NCI-H2196 treated with DMSO at 0.1 percent for 48 hours (cell line): ENCODE results near the gene ATP5IF1.

Source experiments
- DNase-seq: peaks from one replicate; lab custom pipeline; 2025; ENCODE audit not compliant: unreplicated experiment; lab: John Stamatoyannopoulos, UW

The ATP5IF1 gene

DNA sequence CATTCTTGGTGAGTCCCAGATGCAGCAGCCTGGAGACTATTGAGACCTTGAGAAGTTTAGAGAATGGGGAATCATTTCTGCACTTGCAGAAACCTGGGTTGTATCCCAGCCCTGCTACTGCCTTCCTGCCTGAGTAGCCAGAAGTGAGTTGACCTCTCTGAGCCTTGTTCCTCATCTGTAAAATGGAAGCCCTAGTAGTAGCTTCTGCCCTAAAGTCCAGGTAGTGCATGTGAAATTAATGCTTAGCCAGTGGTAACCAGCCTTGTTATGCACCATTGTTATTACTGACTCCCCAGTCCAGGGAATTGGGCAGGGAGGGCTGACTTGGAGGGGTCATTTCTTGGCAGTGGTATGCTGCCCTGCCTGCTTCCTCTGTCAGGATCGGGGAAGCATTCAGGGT lies 29.0 kb downstream of the ATP5IF1 start:
- DNase-seq: no peak

DNA sequence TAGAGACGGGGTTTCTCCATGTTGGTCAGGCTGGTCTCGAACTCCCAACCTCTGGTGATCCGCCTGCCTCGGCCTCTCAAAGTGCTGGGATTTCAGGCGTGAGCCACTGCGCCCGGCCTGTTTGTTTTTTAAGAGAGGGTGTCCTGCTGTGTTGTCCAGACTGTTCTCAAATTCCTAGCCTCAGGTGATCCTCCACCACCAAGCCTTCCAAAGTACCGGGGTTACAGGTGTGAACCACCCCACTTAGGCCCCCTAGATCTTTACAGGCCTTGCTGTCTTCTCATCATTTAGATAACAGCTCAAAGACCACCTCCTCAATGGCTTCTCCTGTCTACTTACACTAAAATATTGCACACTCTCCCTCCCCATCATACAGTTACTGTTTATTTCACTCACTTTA lies 29.7 kb downstream of the ATP5IF1 start:
- DNase-seq: no peak

DNA sequence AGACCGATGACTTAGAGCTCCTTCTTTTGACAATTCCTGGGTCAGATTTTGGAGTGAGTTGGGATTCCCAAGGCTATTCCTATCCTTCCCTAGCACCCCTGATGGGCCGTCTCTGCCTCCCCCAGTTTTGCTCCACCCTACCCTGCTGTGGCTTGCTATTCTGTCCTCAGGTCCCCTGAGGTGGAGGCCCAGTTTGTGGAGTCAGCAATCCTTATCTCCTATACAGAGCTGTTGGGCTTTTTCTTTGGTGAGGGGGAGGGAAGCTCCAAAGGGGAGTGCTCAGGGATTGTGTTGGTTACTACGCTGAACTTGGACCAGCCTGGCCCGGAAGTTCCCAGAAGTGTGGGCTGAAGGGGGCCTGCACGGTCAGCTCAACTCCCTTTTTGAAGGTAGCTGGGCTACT lies 31.0 kb downstream of the ATP5IF1 start:
- no peak for DNase-seq

DNA sequence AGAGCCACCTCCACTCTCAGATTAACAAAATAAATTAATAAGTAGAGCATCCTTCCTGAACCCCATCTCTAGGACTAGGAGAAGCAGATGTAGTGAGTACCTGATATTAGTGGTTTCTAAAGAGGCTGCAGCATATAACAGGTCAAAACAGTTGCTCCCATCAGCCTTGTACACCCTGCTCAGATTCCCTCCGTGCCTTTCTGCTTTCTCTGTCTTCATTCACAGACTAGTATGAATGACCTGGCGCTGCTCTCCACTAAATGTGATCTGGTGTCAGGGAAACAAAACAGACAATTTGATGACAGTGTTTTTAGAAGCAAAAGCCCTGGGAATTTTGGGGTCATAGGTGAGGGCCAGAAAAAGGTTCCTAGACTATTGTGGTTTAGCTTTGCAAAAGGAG lies 31.7 kb downstream of the ATP5IF1 start:
- DNase-seq: no peak

DNA sequence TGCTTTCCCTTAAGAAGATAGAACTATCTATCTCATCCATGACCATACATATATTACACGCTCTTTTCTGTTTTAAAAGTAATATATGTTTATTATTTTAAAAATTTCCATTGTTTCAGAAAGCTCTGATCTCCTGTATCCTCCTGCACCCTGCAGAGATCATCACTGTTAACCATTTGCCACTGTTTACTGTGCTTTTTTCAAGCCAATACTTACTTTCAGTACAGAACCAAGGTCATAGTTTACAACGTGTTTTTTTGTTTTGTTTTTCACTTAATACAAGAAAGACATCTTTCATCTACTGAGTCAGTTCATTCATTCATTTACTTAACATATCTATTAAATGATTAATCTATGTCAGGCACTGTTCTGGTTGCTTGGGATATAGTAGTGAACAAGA lies 33.6 kb downstream of the ATP5IF1 start:
- DNase-seq: no peak

DNA sequence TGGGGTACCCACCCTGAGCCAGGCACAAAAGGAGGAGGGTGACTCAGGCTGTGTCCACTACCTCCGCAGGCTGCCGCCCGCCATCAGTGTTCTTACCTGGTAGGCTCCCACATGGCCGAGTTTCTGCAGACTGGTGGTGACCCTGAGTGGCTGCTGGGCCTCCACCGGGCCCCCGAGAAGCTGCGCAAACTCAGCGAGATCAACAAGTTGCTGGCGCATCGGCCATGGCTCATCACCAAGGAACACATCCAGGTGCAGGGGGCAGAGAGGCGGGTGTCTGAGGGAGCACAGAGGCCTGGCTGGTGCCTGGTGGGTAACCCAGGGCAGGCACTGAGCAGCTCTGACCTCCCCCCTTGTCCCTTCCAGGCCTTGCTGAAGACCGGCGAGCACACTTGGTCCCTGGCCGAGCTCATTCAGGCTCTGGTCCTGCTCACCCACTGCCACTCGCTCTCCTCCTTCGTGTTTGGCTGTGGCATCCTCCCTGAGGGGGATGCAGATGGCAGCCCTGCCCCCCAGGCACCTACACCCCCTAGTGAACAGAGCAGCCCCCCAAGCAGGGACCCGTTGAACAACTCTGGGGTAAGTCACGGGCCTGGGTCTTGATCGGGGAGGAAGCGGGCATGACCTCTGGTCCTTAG lies 36.4 kb downstream of the ATP5IF1 start:
- no peak for DNase-seq

DNA sequence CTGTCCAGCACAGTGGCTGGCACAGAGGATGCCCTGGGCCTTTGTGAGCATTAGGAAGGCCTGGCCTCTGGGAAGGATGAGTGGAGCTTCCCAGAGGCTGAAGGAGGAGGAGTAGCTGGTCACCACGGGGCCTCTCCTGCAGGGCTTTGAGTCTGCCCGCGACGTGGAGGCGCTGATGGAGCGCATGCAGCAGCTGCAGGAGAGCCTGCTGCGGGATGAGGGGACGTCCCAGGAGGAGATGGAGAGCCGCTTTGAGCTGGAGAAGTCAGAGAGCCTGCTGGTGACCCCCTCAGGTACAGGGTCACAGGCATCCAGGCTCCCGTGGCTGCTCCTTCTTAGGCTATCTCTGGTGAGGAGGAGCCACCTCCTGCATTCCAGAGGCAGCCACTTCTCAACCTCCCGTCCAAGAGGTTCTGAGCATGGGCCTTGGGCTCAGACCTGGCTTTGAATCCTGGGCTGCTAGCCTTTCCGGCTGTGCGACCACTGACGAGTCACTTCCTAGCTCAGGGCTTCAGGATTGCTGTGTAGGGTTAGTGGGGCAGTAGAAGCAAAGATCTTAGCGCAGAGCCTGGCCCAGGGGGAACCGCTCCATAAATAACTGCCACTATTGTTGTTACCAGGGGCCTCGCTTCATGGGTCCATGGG lies 37.4 kb downstream of the ATP5IF1 start:
- DNase-seq: no peak

DNA sequence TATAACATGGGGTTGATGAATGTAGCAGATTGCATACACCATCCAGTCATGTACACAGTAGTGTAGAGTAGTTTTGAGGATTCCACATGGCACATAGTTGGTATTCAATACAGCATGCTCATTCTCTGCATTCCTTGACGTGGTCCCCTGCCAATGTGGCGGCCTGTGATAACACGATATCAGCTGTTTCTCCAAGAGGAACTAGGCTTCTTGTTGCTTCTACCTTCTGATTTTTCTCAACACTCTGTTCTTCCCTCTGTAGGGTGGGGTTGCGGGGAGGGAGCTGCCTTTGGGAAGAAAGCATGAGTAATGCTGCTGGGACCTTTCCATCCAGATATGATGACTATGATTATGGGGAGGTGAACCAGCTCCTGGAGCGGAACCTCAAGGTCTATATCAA lies 42.8 kb downstream of the ATP5IF1 start:
- no peak for DNase-seq

DNA sequence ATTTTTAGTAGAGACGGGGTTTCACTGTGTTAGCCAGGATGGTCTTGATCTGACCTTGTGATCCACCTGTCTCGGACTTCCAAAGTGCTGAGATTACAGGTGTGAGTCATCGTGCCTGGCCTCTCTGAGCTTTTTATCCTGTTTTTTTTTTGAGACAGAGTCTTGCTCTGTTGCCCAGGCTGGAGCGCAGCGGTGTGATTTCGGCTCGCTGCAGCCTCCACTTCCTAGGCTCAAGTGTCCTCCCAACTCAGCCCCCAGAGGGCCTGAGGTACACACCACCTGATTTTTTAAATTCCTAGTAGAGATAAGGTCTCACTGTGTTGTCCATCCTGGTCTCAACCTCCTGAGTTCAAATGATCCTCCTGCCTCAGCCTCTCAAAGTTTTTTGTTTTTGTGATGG lies 43.8 kb downstream of the ATP5IF1 start:
- no peak for DNase-seq

DNA sequence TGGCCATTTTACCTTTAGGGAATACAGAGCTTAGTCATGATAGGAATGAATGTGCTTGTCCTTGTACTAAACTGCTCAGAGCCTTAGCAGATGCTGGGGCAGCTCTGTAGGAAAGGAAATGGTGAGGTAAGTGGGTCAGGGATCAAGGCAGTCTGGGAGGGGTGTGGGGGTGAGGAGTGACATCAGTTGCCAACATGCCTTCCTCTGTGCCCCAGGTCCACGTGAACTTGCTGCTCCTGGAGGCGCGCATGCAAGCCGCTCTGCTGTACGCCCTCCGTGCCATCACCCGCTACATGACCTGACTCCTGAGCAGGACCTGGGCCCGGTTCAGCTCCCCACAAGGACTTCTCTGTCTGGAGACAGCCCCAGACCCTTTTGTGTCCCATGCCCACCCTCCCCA lies 44.6 kb downstream of the ATP5IF1 start:
- no peak for DNase-seq

DNA sequence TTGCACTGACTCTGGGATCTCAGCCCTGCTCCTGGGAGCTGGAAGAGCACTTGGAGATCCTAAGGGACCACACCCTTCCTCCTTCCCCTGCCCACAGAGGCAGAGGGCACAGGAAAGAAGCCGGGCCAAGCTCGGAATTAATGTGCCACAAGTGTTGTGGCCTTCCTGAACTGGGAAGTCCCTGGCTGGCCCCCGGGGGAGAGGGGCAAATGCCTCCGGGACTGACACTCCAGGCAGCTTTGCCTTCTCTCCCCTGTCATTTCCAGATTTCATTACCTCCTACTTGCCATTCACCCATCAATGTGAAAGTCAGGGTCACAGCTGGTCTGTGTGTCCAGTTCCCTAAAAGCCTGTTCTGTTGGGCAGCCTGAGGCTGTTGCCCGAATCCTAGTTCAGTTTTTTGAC lies 45.1 kb downstream of the ATP5IF1 start:
- DNase-seq: no peak

DNA sequence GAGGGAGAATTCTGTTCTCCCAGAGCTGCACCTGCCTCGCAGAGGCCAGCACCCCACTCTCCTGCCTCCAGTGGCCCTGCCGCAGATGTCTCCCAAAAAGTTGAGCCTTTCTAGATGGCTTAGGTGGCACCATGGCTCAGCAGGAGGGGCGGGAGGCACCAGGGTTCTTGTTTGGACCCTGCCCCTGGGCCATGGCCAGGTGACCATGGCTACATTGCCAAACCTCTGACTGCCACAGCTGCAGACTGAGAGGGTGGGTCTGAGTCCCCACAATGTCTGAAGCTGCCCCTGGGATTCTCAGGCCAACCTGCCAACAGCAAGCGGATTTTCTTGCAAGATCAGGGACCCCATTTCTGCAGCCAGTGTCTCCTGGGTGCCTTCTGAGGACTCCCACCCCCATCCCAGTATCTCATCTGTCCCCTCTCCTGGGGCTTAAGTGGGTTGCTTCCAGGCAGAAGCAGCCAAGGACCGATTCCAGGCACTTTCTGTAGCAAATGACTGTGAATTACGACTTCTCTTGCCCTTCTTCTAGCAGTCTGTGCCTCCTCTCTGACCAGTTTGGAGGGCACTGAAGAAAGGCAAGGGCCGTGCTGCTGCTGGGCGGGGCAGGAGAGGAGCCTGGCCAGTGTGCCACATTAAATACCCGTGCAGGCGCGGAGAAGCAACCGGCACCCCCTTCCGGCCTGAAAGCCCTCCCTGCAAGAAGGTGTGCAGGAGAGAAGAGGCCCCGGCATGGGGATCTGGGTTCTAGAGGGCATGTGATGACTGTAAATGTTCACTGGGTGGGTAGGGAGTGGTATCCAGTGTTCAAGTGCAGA lies 45.9 kb downstream of the ATP5IF1 start:
- no peak for DNase-seq

DNA sequence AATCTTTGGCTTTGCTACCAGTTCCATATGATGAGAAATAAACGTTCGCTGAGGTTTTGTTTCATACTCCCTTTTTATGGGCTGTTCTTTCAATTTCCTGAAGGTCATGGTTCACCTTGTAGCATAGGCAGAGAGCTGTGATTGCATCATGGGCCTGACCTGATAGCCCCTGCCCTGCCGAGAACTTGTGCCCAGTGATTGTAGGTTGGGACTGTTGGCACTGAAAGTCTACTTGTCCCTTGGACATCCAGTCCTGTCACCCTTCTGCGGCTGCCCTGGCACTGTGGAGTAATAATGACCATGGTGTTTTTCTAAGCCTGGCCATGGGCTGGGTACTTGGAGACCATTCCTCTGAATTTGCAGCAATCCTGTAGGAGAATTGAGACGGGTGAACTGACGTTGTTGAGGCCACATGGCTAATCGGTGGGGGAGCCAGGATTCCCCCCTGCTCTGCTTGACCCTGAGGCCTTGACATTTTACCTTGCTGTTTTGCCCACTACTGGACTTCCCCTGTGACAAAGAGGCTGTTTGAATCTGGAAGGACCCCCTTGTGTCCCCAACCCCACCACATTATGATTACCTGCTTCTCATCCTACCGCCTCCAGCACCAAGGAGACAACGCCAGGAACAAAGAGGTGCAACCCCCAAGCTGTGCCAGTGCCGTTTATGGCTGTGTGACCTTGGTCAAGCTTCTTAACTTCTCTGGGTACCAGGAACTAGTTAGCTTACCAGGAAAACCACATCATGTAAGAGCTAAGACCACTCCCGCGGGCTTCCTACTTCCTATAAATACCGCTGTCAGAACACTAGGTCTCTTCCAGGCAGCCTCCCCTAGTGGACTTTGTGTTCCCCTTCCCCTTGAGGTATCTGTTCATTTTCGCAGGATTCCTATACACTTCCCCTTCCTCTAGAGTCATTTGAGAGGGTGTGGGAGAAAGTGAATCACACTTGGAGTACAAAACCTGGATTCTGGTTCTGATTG lies 46.8 kb downstream of the ATP5IF1 start:
- no peak for DNase-seq

DNA sequence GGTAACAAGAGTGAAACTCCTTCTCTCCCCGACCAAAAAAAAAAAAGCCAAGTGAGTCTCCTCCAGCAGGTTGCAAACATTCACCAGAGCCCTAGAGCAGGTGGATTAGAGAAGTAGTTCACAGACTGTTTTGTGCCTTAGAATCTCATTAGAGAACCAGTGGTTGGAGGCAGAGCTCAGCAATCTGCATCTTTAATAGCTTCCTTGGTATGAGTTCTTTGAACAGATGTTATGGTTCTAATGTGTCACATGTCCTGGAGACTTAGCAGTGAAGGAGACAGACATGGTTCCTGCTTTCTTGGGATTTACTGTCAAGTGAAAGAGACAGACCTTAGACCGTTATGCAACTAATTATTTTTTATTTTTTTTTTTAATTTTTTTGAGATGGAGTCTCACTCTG lies 50.2 kb downstream of the ATP5IF1 start:
- no peak for DNase-seq
